Colonic mucosa (tissue), 4 donors: ENCODE data around the gene TTLL6. TPM values are rescaled to one million over a fixed set of nuclear protein-coding genes. Genes with fewer than 3 reads are reported as not detected.
A peak's percentile ranks its signal among the peaks of the same experiment; 100 is the strongest.

ENCODE experiments used
- DNase-seq: peaks from one replicate; pipeline ENCODE4 v3.0.0-alpha.2; 2020
- H3K27ac ChIP-seq: fragments of 200-600 bp; one replicate; pipeline ENCODE4 v1.8.0; 2021
- H3K27me3 ChIP-seq: fragments of 200-600 bp; one replicate; pipeline ENCODE4 v1.8.0; 2021
- H3K36me3 ChIP-seq: fragments of 200-600 bp; one replicate; pipeline ENCODE4 v1.8.0; 2021
- H3K4me1 ChIP-seq: fragments of 200-600 bp; one replicate; pipeline ENCODE4 v1.8.0; 2021; ENCODE audit warnings: mild to moderate bottlenecking
- H3K4me3 ChIP-seq: fragments of 200-600 bp; one replicate; pipeline ENCODE4 v1.8.0; 2021
- H3K9ac ChIP-seq, 2 donors: one replicate each; pipeline ENCODE4 v1.7.0; 2013; ENCODE audit warnings: control low read depth in 2 of 2, low read depth in 2 of 2, low read length in 2 of 2
- H3K9me3 ChIP-seq: fragments of 200-600 bp; one replicate; pipeline ENCODE4 v1.8.0; 2021
- CTCF ChIP-seq: fragments of 200-600 bp; IDR thresholded peaks from one replicate; pipeline ENCODE4 v1.8.0; 2022; ENCODE audit warnings: antibody characterized with exemption, mild to moderate bottlenecking
- intact Hi-C: fragments of 100-400 bp; cut with DNase I; formaldehyde crosslinking; loops from one replicate; pipeline ENCODE4 v1.14.1; 2022
- total RNA-seq, 2 donors: library from RNA; stranded (reverse); fragmentation: NEBNext Ultra II Directional in 1 of 2; extraction: Animal tissue kit (Norgen Biotek cat#: 25700) in 1 of 2; gene quantifications; one replicate each; pipeline ENCODE4 v1.2.1, GENCODE V29; 2021
- donor health status: healthy.
- donor health status: DM: no; HTN: no; CAD: no.
- donor health status: DM: no; HTN: no; CAD: no.

The TTLL6 gene
- total RNA-seq, 2 donors from 2014 or later = 8.2 to 18.7 TPM

- Histone ChIP-seq H3K4me3 (no peak overlapping the region), H3K36me3 (no peaks in the 10 kb centered on the region), H3K9ac (no peak overlapping the region), H3K27ac (no peak overlapping the region), H3K27me3 (no peaks in the 10 kb centered on the region), H3K9me3 (no peaks in the 10 kb centered on the region), H3K4me1 (peaks cover 4% of the 10 kb centered on the region)
- TF ChIP-seq CTCF = peak; percentile 76
- DNase-seq = peak; percentile 78
- intact Hi-C loops = loop anchor here (5.0 kb wide), 1 partner anchor 58 kb away; no protein-coding TSS in a partner anchor
Observed at GRCh38 chr17:48814504-48814903, 2.5 kb downstream of the TTLL6 start.

- Histone ChIP-seq H3K4me3 (no peak overlapping the region), H3K27ac (peak overlapping the region; percentile 79), H3K9me3 (no peaks in the 10 kb centered on the region), H3K9ac (peak overlapping the region in 1 of 2 donors; percentile 67), H3K4me1 (peaks cover 10% of the 10 kb centered on the region), H3K36me3 (no peaks in the 10 kb centered on the region), H3K27me3 (no peaks in the 10 kb centered on the region)
- TF ChIP-seq CTCF = no peak
- intact Hi-C loops = loop anchor here (5.0 kb wide), 1 partner anchor 60 kb away; no protein-coding TSS in a partner anchor
- peak; percentile 65 for DNase-seq
Observed at GRCh38 chr17:48812001-48812400, 5.0 kb downstream of the TTLL6 start.

GRCh38 chr17:48809182-48809581 is 7.8 kb downstream of the TTLL6 start:
- no peaks in the 10 kb centered on the region for H3K27me3 ChIP-seq
- peaks cover 10% of the 10 kb centered on the region for H3K4me1 ChIP-seq
- no peaks in the 10 kb centered on the region for H3K36me3 ChIP-seq
- H3K9me3 ChIP-seq = no peaks in the 10 kb centered on the region
- H3K4me3 ChIP-seq = no peak overlapping the region
- DNase-seq = peak; percentile 82
- H3K27ac ChIP-seq = peak overlapping the region; percentile 72
- intact Hi-C loops = loop anchor here (10.0 kb wide), 1 partner anchor 226 kb away; no protein-coding TSS in a partner anchor
- no peak for TF ChIP-seq CTCF
- peak overlapping the region in 1 of 2 donors; percentile 41 for H3K9ac ChIP-seq

GRCh38 chr17:48804936-48805411 is 12.1 kb downstream of the TTLL6 start:
- no peaks in the 10 kb centered on the region for H3K36me3 ChIP-seq
- peaks cover 15% of the 10 kb centered on the region for H3K4me1 ChIP-seq
- no peaks in the 10 kb centered on the region for H3K9me3 ChIP-seq
- H3K27ac ChIP-seq = no peak overlapping the region
- intact Hi-C loops = loop anchor here (10.0 kb wide), 1 partner anchor 230 kb away; no protein-coding TSS in a partner anchor
- no peak overlapping the region for H3K4me3 ChIP-seq
- peak; percentile 92 for TF ChIP-seq CTCF
- DNase-seq = peak; percentile 91
- H3K9ac ChIP-seq = peak overlapping the region in 1 of 2 donors; percentile 35
- no peaks in the 10 kb centered on the region for H3K27me3 ChIP-seq

GRCh38 chr17:48800626-48801217 is 16.3 kb downstream of the TTLL6 start:
- DNase-seq = peak; percentile 68
- no peaks in the 10 kb centered on the region for H3K27me3 ChIP-seq
- peaks cover 12% of the 10 kb centered on the region for H3K4me1 ChIP-seq
- no peaks in the 10 kb centered on the region for H3K9me3 ChIP-seq
- H3K4me3 ChIP-seq = no peak overlapping the region
- no peak for TF ChIP-seq CTCF
- peak overlapping the region in 1 of 2 donors; percentile 30 for H3K9ac ChIP-seq
- intact Hi-C loops = loop anchor here (10.0 kb wide), 1 partner anchor 234 kb away; no protein-coding TSS in a partner anchor
- H3K27ac ChIP-seq = peak overlapping the region; percentile 58
- H3K36me3 ChIP-seq = no peaks in the 10 kb centered on the region
